DOHH2 (cell line): ENCODE measurements around the gene TANGO2.
A peak's percentile ranks its signal among the peaks of the same experiment; 100 is the strongest.

Experiments
- H3F3A ChIP-seq: fragments of 200-600 bp; sonication (generic), shearing (Covaris generic); 2 replicates; pipeline ENCODE4 v1.6.0; 2016; ENCODE audit warnings: antibody characterized with exemption, mild to moderate bottlenecking; ENCODE audit not compliant: control insufficient read depth, insufficient read depth
- H3K27ac ChIP-seq: fragments of 200-600 bp; sonication (generic); 2 replicates; pipeline ENCODE4 v1.5.1; 2014; ENCODE audit warnings: low read depth, mild to moderate bottlenecking, low read length, moderate library complexity
- H3K27me3 ChIP-seq: fragments of 200-600 bp; sonication (generic); 2 replicates; pipeline ENCODE4 v1.6.1; 2014; ENCODE audit warnings: mild to moderate bottlenecking, low read length, mixed read lengths; ENCODE audit not compliant: control insufficient read depth
- H3K36me3 ChIP-seq: fragments of 200-600 bp; sonication (generic); 2 replicates; pipeline ENCODE4 v1.6.1; 2014; ENCODE audit warnings: mild to moderate bottlenecking, low read length, moderate library complexity, mixed read lengths; ENCODE audit not compliant: control insufficient read depth
- H3K4me1 ChIP-seq: fragments of 200-600 bp; sonication (generic); 2 replicates; pipeline ENCODE4 v1.6.1; 2014; ENCODE audit warnings: mild to moderate bottlenecking, low read length, mixed read lengths; ENCODE audit not compliant: control insufficient read depth
- H3K4me2 ChIP-seq: fragments of 200-600 bp; sonication (generic); 2 replicates; pipeline ENCODE4 v1.6.0; 2014; ENCODE audit warnings: mild to moderate bottlenecking, low read length, moderate library complexity
- H3K4me3 ChIP-seq: fragments of 200-600 bp; sonication (generic); 2 replicates; pipeline ENCODE4 v1.5.1; 2014; ENCODE audit warnings: mild to moderate bottlenecking, low read length, mixed read lengths
- H3K79me2 ChIP-seq: fragments of 200-600 bp; sonication (generic); 2 replicates; pipeline ENCODE4 v1.6.1; 2014; ENCODE audit warnings: mild to moderate bottlenecking, low read length, mixed read lengths; ENCODE audit not compliant: control insufficient read depth
- H3K9me2 ChIP-seq: fragments of 200-600 bp; sonication (generic); replicated peaks from 2 replicates; pipeline ENCODE4 v1.6.1; 2014; ENCODE audit warnings: mild to moderate bottlenecking, low read length, mixed read lengths; ENCODE audit not compliant: control insufficient read depth
- H3K9me3 ChIP-seq: fragments of 200-600 bp; sonication (generic); 2 replicates; pipeline ENCODE4 v1.6.1; 2014; ENCODE audit warnings: antibody characterized with exemption, low read length, mixed read lengths; ENCODE audit not compliant: control insufficient read depth, insufficient read depth
- H4K20me1 ChIP-seq: fragments of 200-600 bp; sonication (generic); 2 replicates; pipeline ENCODE4 v1.6.0; 2014; ENCODE audit warnings: low read depth, mild to moderate bottlenecking, antibody characterized with exemption, low read length, moderate library complexity; ENCODE audit not compliant: control insufficient read depth, insufficient read depth
- CTCF ChIP-seq: fragments of 200-600 bp; sonication (generic); IDR thresholded peaks from one replicate; pipeline ENCODE4 v1.5.1; 2014; ENCODE audit warnings: antibody characterized with exemption, mild to moderate bottlenecking, low read depth, low read length; ENCODE audit not compliant: poor library complexity, severe bottlenecking
- EZH2phosphoT487 ChIP-seq: fragments of 200-600 bp; sonication (generic); IDR thresholded peaks from 2 replicates; pipeline ENCODE4 v1.6.1; 2017; ENCODE audit warnings: borderline replicate concordance, mild to moderate bottlenecking, antibody characterized with exemption, low read length, moderate library complexity, mixed read lengths

The TANGO2 gene

GRCh38 chr22:20037419-20037818, 16.5 kb downstream of the TANGO2 start:
- Histone ChIP-seq H3K9me3 (peaks cover 8% of the 10 kb centered on the region; the same call in 1 of the 2 replicates), H3K27ac (0 out of 2 replicates have a peak overlapping the region, but pooled peaks have one; percentile 9), H3K27me3 (no peaks in the 10 kb centered on the region), H3K4me2 (peak overlapping the region; percentile 38), H4K20me1 (no peaks in the 10 kb centered on the region), H3K79me2 (peaks cover 31% of the 10 kb centered on the region), H3F3A (peaks cover 8% of the 10 kb centered on the region; the same call in 1 of the 2 replicates), H3K9me2 (no peaks in the 10 kb centered on the region), H3K4me3 (no peak overlapping the region), H3K4me1 (peaks cover 60% of the 10 kb centered on the region), H3K36me3 (peaks cover 29% of the 10 kb centered on the region)
- no peak for TF ChIP-seq CTCF
- TF ChIP-seq EZH2phosphoT487: no peak

- no peaks in the 10 kb centered on the region for H3K9me2 ChIP-seq
- peaks cover 23% of the 10 kb centered on the region for H3K36me3 ChIP-seq
- no peak overlapping the region for H3K4me3 ChIP-seq
- H3K79me2 ChIP-seq: peaks cover 21% of the 10 kb centered on the region
- H3F3A ChIP-seq: peaks cover 8% of the 10 kb centered on the region; the same call in 1 of the 2 replicates
- H3K4me1 ChIP-seq: peaks cover 49% of the 10 kb centered on the region
- TF ChIP-seq CTCF: no peak
- TF ChIP-seq EZH2phosphoT487: no peak
- no peaks in the 10 kb centered on the region for H4K20me1 ChIP-seq
- H3K9me3 ChIP-seq: peaks cover 8% of the 10 kb centered on the region; the same call in 1 of the 2 replicates
- no peaks in the 10 kb centered on the region for H3K27me3 ChIP-seq
- H3K4me2 ChIP-seq: no peak overlapping the region; the same call in 1 of the 2 replicates
- H3K27ac ChIP-seq: no peak overlapping the region
These were observed 17.7 kb downstream of the TANGO2 start for GRCh38 chr22:20038574-20038973.

GRCh38 chr22:20039683-20040325, 18.9 kb downstream of the TANGO2 start:
- TF ChIP-seq EZH2phosphoT487 (no peak), CTCF (no peak)
- Histone ChIP-seq H3K27ac (no peak overlapping the region), H3K4me1 (peaks cover 36% of the 10 kb centered on the region), H3K9me2 (no peaks in the 10 kb centered on the region), H3K27me3 (no peaks in the 10 kb centered on the region), H3K36me3 (peaks cover 26% of the 10 kb centered on the region), H4K20me1 (no peaks in the 10 kb centered on the region), H3F3A (peaks cover 3% of the 10 kb centered on the region; the same call in 1 of the 2 replicates), H3K4me3 (no peak overlapping the region), H3K79me2 (peaks cover 18% of the 10 kb centered on the region), H3K4me2 (no peak overlapping the region), H3K9me3 (peaks cover 2% of the 10 kb centered on the region; the same call in 1 of the 2 replicates)
